WERI-Rb-1 (cell line): ENCODE measurements around the gene CST11.

Experiments
- DNase-seq: peaks from one replicate; pipeline ENCODE4 v3.0.0-alpha.2; 2020
- H3K27ac ChIP-seq: fragments of 250-450 bp; sonication (Bioruptor Pico); 2 replicates; pipeline ENCODE4 v1.5.1; 2020; ENCODE audit warnings: mild to moderate bottlenecking, moderate library complexity
- H3K27me3 ChIP-seq: fragments of 250-450 bp; sonication (Bioruptor Pico); 2 replicates; pipeline ENCODE4 v1.5.1; 2021; ENCODE audit warnings: mild to moderate bottlenecking, low read depth, moderate library complexity; ENCODE audit not compliant: insufficient read depth, severe bottlenecking
- H3K36me3 ChIP-seq: fragments of 250-450 bp; sonication (Bioruptor Pico); 2 replicates; pipeline ENCODE4 v1.5.1; 2020; ENCODE audit warnings: mild to moderate bottlenecking, moderate library complexity
- H3K4me3 ChIP-seq: 2 replicates; pipeline ENCODE4 v1.5.1; 2011; ENCODE audit warnings: low read depth, mild to moderate bottlenecking, control low read depth, low read length
- H3K9me3 ChIP-seq: fragments of 250-450 bp; sonication (Bioruptor Pico); 2 replicates; pipeline ENCODE4 v1.5.1; 2021; ENCODE audit warnings: mild to moderate bottlenecking, moderate library complexity; ENCODE audit not compliant: severe bottlenecking
- TF ChIP-seq, protein P1 (sequence below): IDR thresholded peaks from 2 replicates; pipeline ENCODE4 v1.5.1; 2011; ENCODE audit warnings: low read depth, mild to moderate bottlenecking, control low read depth, inconsistent platforms, low read length

CST11 gene

DNA sequence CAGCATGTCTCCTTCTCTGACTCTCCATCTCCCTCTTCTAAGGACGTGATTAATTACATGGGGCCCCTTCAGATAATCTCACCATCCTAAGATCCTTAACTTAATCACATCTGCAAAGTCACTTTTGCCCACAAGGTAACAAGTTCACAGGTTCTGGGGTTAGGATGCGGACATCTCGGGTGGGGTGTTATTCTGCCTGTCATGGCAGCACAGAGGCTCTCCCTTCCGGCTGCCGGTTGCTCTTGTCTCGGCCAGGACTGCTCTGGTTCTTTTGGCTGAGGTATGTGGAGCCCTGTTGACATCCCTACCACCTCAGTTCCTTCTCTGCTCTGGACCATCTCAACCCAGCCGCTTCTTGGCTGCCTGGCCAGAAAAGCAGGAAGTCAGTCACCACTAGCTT is 4.2 kb upstream of the CST11 start:
- H3K27me3 ChIP-seq = no peaks in the 10 kb centered on the region
- no peak overlapping the region for H3K4me3 ChIP-seq
- H3K27ac ChIP-seq = no peak overlapping the region
- no peak for DNase-seq
- TF ChIP-seq, protein P1, sequence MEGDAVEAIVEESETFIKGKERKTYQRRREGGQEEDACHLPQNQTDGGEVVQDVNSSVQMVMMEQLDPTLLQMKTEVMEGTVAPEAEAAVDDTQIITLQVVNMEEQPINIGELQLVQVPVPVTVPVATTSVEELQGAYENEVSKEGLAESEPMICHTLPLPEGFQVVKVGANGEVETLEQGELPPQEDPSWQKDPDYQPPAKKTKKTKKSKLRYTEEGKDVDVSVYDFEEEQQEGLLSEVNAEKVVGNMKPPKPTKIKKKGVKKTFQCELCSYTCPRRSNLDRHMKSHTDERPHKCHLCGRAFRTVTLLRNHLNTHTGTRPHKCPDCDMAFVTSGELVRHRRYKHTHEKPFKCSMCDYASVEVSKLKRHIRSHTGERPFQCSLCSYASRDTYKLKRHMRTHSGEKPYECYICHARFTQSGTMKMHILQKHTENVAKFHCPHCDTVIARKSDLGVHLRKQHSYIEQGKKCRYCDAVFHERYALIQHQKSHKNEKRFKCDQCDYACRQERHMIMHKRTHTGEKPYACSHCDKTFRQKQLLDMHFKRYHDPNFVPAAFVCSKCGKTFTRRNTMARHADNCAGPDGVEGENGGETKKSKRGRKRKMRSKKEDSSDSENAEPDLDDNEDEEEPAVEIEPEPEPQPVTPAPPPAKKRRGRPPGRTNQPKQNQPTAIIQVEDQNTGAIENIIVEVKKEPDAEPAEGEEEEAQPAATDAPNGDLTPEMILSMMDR = no peak
- no peaks in the 10 kb centered on the region for H3K36me3 ChIP-seq
- no peaks in the 10 kb centered on the region for H3K9me3 ChIP-seq

DNA sequence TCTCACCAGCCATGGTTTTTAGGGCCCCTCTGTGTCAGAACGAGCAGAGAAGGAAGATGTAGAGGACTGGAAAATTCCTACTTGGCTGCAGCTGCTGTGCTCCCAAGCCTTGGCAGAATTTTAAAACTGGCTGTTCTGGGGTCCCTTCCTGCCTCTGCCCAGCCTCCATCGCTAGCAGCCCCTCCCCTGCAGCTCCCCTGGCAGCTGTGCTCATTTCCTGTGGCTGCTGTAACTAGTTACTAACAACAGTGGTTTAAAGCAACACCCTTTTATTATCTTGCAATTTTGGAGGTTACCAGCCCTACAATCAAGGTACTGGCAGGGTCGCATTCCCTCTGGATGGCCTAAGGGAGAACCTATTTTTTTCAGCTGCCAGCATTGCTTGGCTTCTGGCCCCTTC is 3.7 kb upstream of the CST11 start:
- TF ChIP-seq, protein P1 = no peak
- DNase-seq = no peak
- Histone ChIP-seq H3K4me3 (no peak overlapping the region), H3K27ac (no peak overlapping the region), H3K9me3 (no peaks in the 10 kb centered on the region), H3K27me3 (no peaks in the 10 kb centered on the region), H3K36me3 (no peaks in the 10 kb centered on the region)

DNA sequence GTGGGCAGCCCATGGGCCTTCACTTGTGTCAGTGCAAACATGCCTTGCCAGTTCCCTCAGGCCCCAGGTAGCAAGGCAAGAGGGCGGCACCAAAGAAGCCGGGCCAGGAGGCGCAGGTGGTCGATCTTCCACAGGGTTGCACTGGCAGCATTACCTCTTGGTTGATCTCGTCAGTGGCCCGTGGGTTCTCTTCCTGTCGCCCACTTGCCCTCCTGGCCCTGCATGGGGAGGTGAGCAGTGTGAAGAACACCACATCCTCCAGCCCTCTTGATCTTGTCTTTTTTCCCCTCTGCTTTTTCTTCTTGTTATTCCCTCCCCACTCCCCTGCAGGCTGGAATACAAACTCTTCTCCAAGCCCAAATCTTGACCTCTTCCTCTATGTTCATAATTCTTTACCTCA is 3.0 kb upstream of the CST11 start:
- Histone ChIP-seq H3K27me3 (no peaks in the 10 kb centered on the region), H3K4me3 (no peak overlapping the region), H3K36me3 (no peaks in the 10 kb centered on the region), H3K27ac (no peak overlapping the region), H3K9me3 (no peaks in the 10 kb centered on the region)
- TF ChIP-seq, protein P1 = no peak
- DNase-seq = no peak

DNA sequence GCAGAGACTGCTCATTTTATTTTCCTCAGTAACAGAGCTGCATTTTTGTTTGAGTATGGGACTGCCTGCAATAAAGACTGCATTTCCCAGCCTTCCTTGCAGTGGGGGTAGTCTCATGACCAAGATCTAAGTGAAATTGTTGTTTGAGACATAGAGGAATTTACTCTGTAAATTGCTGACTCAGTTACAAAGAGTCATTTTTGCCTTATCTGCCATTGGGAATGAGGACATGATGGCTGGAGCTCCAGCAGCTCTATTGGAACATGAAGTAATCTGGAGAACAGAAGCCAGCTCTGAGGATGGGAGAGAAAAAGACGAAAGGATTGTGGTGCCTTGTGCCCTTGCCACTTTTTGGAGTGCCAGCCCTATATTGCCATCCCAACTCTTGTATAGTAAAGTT is 2.1 kb upstream of the CST11 start:
- DNase-seq = no peak
- Histone ChIP-seq H3K36me3 (no peaks in the 10 kb centered on the region), H3K9me3 (no peaks in the 10 kb centered on the region), H3K27ac (no peak overlapping the region), H3K27me3 (no peaks in the 10 kb centered on the region), H3K4me3 (no peak overlapping the region)
- TF ChIP-seq, protein P1 = no peak

DNA sequence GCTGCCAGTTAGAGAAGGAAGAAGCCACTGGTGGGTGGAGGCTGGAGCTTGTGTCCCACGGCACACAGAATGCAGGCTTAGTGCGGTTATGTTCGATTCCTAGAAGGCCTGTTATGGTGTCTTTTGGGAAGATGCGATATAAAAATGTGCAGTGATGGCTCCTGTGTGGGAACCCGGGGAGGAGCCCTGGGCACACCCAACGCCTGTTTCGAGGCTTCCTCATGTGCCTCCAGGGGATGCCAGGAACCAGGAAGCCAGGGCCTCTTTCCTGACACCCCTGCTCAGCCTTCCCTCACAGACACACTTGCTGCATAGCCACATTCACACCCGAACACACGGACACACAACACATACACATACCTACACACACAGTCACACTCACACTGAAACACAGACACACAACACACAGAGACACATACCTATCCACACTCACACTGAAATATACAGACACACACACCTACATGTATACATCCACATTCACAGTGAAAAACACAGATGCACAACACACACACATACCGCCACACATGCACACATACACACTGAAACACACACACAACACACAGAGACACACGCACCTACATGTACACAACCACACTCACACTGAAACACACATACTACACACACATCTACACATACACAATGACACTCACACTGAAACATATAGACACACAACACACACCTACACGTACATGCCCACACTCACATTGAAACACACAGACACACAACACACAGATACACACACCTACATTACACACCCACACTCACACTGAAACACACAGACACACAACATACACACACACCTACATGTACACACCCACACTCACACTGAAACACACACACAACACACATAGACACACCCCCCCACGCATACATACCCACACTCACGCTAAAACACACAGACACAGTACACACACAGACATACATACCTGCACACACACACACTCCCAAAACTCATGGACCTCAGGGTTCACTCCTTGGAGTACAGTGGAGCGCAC is 1.2 kb upstream of the CST11 start:
- no peak for DNase-seq
- Histone ChIP-seq H3K36me3 (no peaks in the 10 kb centered on the region), H3K4me3 (no peak overlapping the region), H3K27me3 (no peaks in the 10 kb centered on the region), H3K27ac (no peak overlapping the region), H3K9me3 (no peaks in the 10 kb centered on the region)
- TF ChIP-seq, protein P1 = no peak
